ENCODE data around the gene ACIN1. TPM values are rescaled to one million over a fixed set of nuclear protein-coding genes. Genes with fewer than 3 reads are reported as not detected.

ACIN1 gene
- total and polyA plus RNA-seq, 9 of the 15 experiments (the other 6 are each of a cell fraction or from before 2014, with no cell fraction given), result 5.0 to 196 (median 129) TPM

- Histone ChIP-seq H2AFZ (ENCODE audit: low read depth, low read length) (no peak overlapping the region), H3K27ac (ENCODE audit: extremely low read depth, low read depth, low read length) (no peak overlapping the region), H3K9me1 (ENCODE audit: control insufficient read depth, insufficient read depth, low read length) (no peaks in the 10 kb centered on the region), H3K36me3 (ENCODE audit: control insufficient read depth, insufficient read depth, low read length) (no peaks in the 10 kb centered on the region), H3K9me3 (replicated peaks; ENCODE audit: control insufficient read depth, insufficient read depth, low read depth, low read length) (no peaks in the 10 kb centered on the region), H3K79me2 (ENCODE audit: control insufficient read depth, insufficient read depth, low read length) (no peaks in the 10 kb centered on the region), H4K20me1 (replicated peaks; ENCODE audit: control insufficient read depth, insufficient read depth, low read length) (peaks cover 3% of the 10 kb centered on the region; the same call in 1 of the 2 replicates), H3K4me1 (replicated peaks in 1 of 2; ENCODE audit: control insufficient read depth in 2 of 2, insufficient read depth in 2 of 2, low read length in 2 of 2) (peaks cover 24 to 41% of the 10 kb centered on the region in 2 experiments), H3K4me2 (ENCODE audit: insufficient read depth, low read length) (no peak overlapping the region), H3K4me3 (no peak overlapping the region), H3K27me3 (ENCODE audit: control insufficient read depth in 2 of 2, insufficient read depth in 2 of 2, low read length in 2 of 2) (peaks cover 0 to 13% of the 10 kb centered on the region in 2 experiments; a peak in 3 of 5 replicates), H3K9ac (ENCODE audit: insufficient read depth in 1 of 2, low read depth in 2 of 2, low read length in 2 of 2) (no peak overlapping the region; a peak in 1 of 4 replicates)
- FAIRE-seq (no peak), ATAC-seq (no peak), DNase-seq (ENCODE audit: extremely low read depth in 1 of 4, low spot score in 3 of 4) (no peak)
- ChIA-PET CTCF (ENCODE audit: low intra/inter-chr PET ratio) (interaction anchor here (3.3 to 5.6 kb wide), 2 partner anchors 33 to 40 kb away, joined by 25 to 109 read pairs; no protein-coding TSS in a partner anchor), POLR2A (interaction anchor here (0.5 to 3.5 kb wide), 5 partner anchors 10 to 1236 kb away, joined by 3 to 12 read pairs (median 4); partner anchors contain the start of genes ACIN1 and C14orf119)
- intact Hi-C loops (cut with micrococcal nuclease) (no loop called here), in situ Hi-C loops (cut with MboI) (no loop called here)
- TF ChIP-seq, protein P1, sequence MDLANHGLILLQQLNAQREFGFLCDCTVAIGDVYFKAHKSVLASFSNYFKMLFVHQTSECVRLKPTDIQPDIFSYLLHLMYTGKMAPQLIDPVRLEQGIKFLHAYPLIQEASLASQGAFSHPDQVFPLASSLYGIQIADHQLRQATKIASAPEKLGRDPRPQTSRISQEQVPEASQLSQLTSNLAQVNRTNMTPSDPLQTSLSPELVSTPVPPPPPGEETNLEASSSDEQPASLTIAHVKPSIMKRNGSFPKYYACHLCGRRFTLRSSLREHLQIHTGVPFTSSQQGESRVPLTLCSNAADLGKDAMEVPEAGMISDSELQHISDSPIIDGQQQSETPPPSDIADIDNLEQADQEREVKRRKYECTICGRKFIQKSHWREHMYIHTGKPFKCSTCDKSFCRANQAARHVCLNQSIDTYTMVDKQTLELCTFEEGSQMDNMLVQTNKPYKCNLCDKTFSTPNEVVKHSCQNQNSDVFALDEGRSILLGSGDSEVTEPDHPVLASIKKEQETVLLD (IDR thresholded peaks at IDR 0.05), result no peak
- 0 out of 2 replicates have a peak, but pooled peaks have one; percentile 5 for TF ChIP-seq CBFA2T2 (conservative IDR thresholded peaks at IDR 0.05)
- TF ChIP-seq SMARCE1 (IDR thresholded peaks at IDR 0.05), result no peak
- TF ChIP-seq, protein P2, sequence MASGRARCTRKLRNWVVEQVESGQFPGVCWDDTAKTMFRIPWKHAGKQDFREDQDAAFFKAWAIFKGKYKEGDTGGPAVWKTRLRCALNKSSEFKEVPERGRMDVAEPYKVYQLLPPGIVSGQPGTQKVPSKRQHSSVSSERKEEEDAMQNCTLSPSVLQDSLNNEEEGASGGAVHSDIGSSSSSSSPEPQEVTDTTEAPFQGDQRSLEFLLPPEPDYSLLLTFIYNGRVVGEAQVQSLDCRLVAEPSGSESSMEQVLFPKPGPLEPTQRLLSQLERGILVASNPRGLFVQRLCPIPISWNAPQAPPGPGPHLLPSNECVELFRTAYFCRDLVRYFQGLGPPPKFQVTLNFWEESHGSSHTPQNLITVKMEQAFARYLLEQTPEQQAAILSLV (tag; IDR thresholded peaks at IDR 0.05), result no peak
- no peak for TF ChIP-seq E4F1 (CRISPR knock-in tag; IDR thresholded peaks at IDR 0.05; ENCODE audit: borderline replicate concordance)
- 4% methylated on average over 5 of the region's 5 CpGs for WGBS (ENCODE audit: insufficient coverage, low coverage, missing lambda C conversion rate)
- no TSS peak for BruUV-seq (replicated peaks)
These were observed 15.8 kb upstream of the ACIN1 start for GRCh38 chr14:23110579-23111365.

Measured in K562 (cell line).